Lower leg skin (tissue), 3 donors: ENCODE data around the gene MINDY2.

Experiments
- POLR2A ChIP-seq, 2 donors: fragments of 450-650 bp; IDR thresholded peaks; one replicate each; pipeline ENCODE4 v1.6.1; 2016 to 2017; ENCODE audit warnings: antibody characterized with exemption in 2 of 2, mild to moderate bottlenecking in 1 of 2, moderate library complexity in 1 of 2
- TF ChIP-seq, protein P1 (sequence below), 3 donors: fragments of 450-650 bp; IDR thresholded peaks; one replicate each; pipeline ENCODE4 v1.5.1; 2016; ENCODE audit warnings: antibody characterized with exemption in 3 of 3, mild to moderate bottlenecking in 3 of 3, moderate library complexity in 2 of 3

DNA sequence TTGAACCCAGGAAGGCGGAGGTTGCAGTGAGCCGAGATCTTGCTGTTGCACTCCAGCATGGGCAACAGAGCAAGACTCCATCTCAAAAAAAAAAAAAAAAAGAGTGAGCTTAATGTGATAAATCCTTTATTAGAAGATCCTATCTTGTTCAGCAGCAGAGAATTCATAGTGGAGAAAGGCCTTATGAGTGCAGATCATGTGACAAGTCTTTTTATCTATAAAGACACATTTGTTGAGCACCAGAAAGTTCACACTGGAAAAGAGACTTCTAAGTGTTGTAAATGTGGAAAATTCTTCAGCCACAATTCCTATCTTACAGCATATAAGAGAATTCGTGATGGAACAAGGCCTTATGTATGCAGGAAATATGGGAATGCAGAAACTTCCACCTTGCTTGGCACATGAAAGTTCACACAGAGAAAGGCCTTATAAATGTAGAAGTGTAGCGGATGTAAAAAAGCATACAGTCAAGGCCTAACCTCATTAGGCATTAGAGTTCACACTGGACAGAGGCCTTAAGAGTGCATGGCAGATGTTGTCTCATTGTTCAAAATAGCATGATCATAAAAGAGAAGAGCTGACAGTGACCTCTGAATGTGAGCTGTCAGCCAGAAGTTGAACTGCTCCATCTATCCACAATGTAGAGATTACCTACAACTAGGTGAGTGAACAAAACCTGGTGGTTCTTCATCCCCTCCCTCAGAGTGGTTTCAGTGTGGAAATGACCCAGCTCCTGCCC is 38.3 kb upstream of the MINDY2 start:
- TF ChIP-seq, protein P1, sequence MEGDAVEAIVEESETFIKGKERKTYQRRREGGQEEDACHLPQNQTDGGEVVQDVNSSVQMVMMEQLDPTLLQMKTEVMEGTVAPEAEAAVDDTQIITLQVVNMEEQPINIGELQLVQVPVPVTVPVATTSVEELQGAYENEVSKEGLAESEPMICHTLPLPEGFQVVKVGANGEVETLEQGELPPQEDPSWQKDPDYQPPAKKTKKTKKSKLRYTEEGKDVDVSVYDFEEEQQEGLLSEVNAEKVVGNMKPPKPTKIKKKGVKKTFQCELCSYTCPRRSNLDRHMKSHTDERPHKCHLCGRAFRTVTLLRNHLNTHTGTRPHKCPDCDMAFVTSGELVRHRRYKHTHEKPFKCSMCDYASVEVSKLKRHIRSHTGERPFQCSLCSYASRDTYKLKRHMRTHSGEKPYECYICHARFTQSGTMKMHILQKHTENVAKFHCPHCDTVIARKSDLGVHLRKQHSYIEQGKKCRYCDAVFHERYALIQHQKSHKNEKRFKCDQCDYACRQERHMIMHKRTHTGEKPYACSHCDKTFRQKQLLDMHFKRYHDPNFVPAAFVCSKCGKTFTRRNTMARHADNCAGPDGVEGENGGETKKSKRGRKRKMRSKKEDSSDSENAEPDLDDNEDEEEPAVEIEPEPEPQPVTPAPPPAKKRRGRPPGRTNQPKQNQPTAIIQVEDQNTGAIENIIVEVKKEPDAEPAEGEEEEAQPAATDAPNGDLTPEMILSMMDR (IDR thresholded peaks at IDR 0.05), result no peak
- TF ChIP-seq POLR2A (IDR thresholded peaks at IDR 0.05), result no peak
